Activated CD4-positive, alpha-beta T cell treated with anti-CD3 and anti-CD28 coated beads, Interleukin-2, amount 50 U/mL, for 1 hour (primary cell): Measurements from ENCODE around the gene SLMAP.

Experiments
- DNase-seq: peaks from one replicate; pipeline ENCODE4 v3.0.0-alpha.2; 2020

SLMAP gene

DNA sequence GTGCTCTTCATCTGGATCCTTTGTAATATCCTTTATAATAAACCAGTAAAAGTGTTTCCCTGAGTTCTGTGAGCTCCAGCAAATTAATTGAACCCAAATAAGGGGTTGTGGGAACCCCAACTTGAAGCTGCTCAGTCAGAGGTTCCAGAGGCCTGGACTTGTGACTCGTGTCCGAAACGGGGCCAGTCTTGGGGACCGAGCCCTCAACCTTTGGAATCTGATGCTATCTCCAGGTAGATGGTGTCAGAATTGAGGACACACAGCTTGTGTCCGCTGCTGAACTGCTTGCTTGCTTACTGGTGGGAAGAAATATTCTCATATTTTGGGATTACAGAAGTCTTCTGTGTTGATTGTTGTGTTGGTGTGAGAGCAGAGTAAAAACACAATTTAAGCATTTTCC is 212.4 kb downstream of the SLMAP start:
- no peak for DNase-seq

DNA sequence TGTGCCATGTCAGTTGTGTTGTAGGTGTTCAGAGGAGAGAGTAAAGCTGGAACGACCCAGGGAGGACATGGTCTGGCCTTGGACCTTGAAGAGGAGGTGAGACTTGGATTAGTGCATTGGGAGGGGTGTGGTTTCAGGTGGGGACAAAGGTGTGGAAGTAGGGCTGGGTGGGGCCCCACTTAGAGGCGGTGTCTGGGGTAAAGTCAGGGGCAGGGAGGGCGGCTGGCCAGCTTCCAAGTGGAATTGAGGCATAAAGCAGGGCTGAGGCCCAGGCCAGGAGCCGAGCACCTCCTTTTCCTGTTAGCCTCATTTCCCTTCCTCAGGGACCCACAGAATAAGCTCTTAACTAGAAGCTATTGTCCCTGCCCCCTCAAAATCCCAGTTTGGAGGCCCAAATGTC is 215.9 kb downstream of the SLMAP start:
- no peak for DNase-seq

DNA sequence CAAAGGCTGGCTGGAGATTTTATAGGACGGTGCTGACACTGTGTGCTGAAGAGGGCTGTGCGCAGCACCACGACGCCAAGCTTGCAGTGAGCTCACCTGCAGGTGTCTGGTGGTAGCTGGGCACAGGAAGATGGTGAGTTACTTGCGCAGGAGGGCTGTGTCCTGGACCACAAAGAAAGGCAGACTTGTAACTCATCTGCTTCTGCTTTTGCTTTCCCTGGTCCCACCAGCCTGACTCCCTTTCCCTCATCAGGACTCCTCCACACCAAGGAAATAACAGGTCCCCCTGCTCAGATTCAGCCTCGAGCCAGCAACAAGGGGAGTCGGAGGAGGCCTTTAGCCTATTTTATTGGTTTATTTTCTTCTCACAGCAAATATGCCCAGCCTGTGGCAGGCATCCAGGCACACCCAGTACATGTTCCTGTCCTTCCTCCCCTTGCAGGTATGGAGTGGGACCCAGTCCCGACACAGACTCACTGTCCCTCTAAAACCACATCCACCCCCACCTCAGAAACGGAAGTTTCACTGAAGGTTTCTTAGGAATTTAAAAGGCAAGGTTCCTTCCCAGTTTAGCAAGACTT is 216.5 kb downstream of the SLMAP start:
- DNase-seq, result no peak

DNA sequence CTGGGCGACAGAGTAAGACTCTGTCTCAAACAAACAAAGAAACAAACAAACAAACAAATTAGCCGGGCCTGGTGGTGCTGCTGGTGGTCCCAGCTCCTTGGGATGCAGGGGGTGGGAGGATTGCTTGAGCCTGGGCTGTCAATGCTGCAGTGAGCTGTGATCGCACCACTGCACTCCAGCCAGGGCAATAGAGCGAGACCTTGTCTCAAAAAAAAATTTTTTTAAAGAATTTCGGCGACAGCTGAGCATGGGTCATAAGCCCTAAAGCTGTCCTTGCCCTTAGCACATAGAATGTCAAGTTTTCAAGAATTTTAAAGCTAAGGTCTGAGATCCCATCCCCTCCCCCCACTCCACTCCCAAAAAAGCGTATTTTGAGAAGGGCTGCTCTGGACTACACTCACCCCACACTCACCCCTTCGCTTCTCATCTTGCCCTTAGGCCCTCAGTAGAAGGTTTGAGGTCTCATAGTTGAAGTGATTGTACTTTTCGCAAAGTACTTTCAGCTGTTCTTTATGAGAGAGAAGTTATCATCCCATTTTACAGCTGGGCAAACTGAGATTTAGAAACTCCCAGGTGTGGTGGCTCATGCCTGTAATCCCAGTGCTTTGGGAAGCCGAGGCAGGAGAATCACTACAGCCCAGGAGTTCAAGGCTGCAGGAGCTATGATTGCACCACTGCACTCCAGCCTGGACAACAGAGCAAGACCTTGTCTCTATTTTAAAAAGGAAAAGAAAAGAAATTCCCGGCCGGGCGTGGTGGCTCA is 217.8 kb downstream of the SLMAP start:
- no peak for DNase-seq

DNA sequence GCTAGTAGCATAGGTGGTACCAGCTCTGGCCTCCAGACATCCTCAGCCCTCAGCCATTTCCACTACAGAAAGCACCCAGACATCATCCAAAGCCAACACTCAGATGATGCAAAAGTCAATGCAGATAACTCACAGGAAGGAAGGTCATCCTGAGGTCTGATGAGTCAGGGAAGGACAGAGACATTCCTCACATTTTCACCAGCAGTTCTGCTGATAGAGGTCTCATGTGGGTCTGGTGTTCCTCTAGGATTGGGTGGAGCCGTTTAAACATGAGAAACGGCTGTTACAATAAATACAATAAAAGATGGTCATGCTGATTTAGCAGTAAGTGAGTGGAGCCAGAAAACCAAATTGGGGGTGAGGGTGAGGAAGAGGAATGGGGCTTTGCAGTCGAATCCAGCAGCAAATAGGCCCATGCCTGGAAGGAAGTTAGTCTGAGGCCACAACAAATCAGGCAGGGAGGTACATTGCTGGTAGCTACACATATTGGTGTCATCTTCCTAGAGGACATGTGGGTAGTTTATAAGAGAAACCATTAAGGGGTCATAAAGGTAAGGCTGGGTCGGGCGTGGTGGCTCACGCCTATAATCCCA is 218.8 kb downstream of the SLMAP start:
- DNase-seq, result no peak

DNA sequence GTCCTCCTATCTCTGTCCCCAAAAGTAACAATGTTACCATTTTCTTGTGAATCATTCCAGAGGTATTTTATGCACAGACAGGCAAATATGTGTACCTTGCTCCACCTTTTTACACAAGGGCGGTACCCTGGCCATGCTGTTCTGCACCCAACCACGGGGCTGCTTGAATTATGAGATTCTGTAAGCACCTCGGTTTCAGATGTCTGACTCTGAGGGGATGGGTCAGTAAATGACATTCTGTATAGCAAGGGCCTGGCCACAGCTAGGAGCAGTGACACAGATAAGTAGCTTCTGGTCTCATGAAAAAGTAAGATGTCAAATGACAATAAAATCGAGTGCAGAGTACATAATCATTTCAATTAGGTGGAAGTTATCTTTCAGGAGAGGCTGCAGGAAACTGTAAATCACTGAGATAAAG is 221.7 kb downstream of the SLMAP start:
- no peak for DNase-seq

DNA sequence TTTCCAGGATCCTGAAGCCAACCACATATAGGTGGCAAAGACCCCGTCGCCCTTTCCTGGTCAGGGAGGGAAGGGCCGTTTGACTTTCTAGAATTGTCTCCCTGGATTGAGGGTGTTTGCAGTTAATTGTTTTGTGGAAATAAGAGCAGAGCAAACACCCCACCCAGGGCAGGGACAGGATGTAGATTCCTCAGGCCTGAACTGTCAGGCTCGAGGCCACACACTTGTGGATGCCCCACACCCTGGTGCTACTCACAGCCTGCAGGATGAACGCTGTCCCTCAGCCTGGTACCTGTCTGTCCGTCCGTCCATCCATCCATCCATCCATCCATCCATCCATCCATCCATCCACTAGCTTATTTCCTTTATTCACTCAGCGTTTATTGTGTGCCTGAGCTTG is 222.2 kb downstream of the SLMAP start:
- DNase-seq, result no peak
